Upper lobe of right lung (tissue), 1 donor: ENCODE measurements around the gene PIK3AP1. TPM values are rescaled to one million over a fixed set of nuclear protein-coding genes. Genes with fewer than 3 reads are reported as not detected.
"Not testable (repeated sequence)": the region's sequence is repeated elsewhere in the genome, so short reads cannot be mapped to it uniquely, and the experiment has no call there.

Experiments
- ATAC-seq: fragments of 200-7000 bp; cut with Tn5 transposase; one replicate; pipeline ENCODE4 v1.9.1; 2020; ENCODE audit warnings: mild to moderate bottlenecking, moderate library complexity
- DNase-seq: peaks from one replicate; pipeline ENCODE4 v3.0.0-alpha.2; 2020
- H3K27ac ChIP-seq: fragments of 200-600 bp; one replicate; pipeline ENCODE4 v1.8.0; 2022
- H3K27me3 ChIP-seq: fragments of 200-600 bp; one replicate; pipeline ENCODE4 v1.8.0; 2022; ENCODE audit warnings: mild to moderate bottlenecking
- H3K36me3 ChIP-seq: fragments of 200-600 bp; one replicate; pipeline ENCODE4 v1.8.0; 2022
- H3K4me1 ChIP-seq: fragments of 200-600 bp; one replicate; pipeline ENCODE4 v1.8.0; 2022
- H3K4me3 ChIP-seq: fragments of 200-600 bp; one replicate; pipeline ENCODE4 v1.8.0; 2022; ENCODE audit warnings: mild to moderate bottlenecking
- H3K9me3 ChIP-seq: fragments of 200-600 bp; one replicate; pipeline ENCODE4 v1.8.0; 2022
- CTCF ChIP-seq: fragments of 200-600 bp; IDR thresholded peaks from one replicate; pipeline ENCODE4 v1.8.0; 2022; ENCODE audit warnings: antibody characterized with exemption
- intact Hi-C: fragments of 100-400 bp; cut with DNase I; formaldehyde crosslinking; loops from one replicate; pipeline ENCODE4 v1.11.0; 2022
- total RNA-seq: library from RNA; stranded (reverse); fragmentation: NEBNext Ultra II Directional; extraction: Animal tissue kit (Norgen Biotek cat#: 25700); gene quantifications from one replicate; pipeline ENCODE4 v1.2.1, GENCODE V29; 2021
- donor health status: DM: no; HTN: yes; CAD: no; lungs with severe emphysema.

Gene PIK3AP1
- total RNA-seq, 1 donor from 2014 or later = 65.2 TPM

GRCh38 chr10:96560966-96561887 lies 159.1 kb downstream of the PIK3AP1 start:
- Histone ChIP-seq H3K9me3 (no peaks in the 10 kb centered on the region), H3K4me1 (no peaks in the 10 kb centered on the region), H3K27ac (no peak overlapping the region), H3K27me3 (no peaks in the 10 kb centered on the region), H3K36me3 (peaks cover 58% of the 10 kb centered on the region), H3K4me3 (no peak overlapping the region)
- intact Hi-C loops = no loop called here
- DNase-seq (no peak), ATAC-seq (no peak)
- TF ChIP-seq CTCF = no peak

DNA sequence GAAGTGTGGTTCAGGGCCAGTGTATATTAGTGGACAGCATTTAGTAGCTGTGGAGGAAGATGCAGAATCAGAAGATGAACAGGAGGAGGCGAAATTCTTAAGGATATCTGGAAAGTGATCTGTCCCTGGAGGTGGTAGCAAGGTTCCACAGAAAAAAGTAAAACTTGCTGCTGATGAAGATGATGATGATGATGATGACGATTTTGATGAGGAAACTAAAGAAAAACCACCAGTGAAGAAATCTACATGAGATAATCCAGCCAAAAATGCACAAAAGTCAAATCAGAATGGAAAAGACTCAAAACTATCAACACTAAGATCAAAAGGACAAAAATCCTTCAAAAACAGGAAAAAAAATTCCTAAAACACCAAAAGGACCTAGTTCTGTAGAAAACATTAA lies 159.8 kb downstream of the PIK3AP1 start:
- intact Hi-C loops = no loop called here

DNA sequence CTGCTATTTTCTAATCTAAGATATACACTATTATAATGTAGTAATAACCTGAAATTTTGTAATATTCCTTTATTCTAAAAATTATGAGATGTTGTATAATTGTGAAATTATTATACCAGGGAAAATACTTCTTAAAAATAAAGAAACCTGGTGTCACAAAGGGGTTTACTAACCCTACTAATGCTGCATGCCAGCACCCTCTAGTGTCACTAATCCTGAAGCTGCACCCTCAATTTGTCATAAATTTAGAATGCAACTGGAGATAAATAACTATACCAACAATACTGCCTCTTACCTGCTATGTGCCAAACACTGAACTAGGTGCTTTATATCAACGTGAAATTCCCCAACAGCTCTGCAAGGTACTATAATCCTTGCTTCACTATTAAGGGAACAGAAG lies 164.3 kb downstream of the PIK3AP1 start:
- intact Hi-C loops = no loop called here
- Histone ChIP-seq H3K4me1 (no peaks in the 10 kb centered on the region), H3K4me3 (no peak overlapping the region), H3K27ac (no peak overlapping the region), H3K27me3 (no peaks in the 10 kb centered on the region), H3K9me3 (no peaks in the 10 kb centered on the region), H3K36me3 (peaks cover 64% of the 10 kb centered on the region)
- DNase-seq (no peak), ATAC-seq (no peak)
- TF ChIP-seq CTCF = peak; percentile 31

More for the DNA sequence above, 159.8 kb downstream of the PIK3AP1 start:
- Histone ChIP-seq H3K27ac (no peak overlapping the region), H3K9me3 (no peaks in the 10 kb centered on the region), H3K4me1 (no peaks in the 10 kb centered on the region), H3K27me3 (no peaks in the 10 kb centered on the region), H3K4me3 (no peak overlapping the region), H3K36me3 (peaks cover 58% of the 10 kb centered on the region)
- no peak for TF ChIP-seq CTCF
- DNase-seq (no peak), ATAC-seq (no peak)

- Histone ChIP-seq H3K27me3 (no peaks in the 10 kb centered on the region), H3K36me3 (peaks cover 64% of the 10 kb centered on the region), H3K9me3 (no peaks in the 10 kb centered on the region), H3K27ac (no peak overlapping the region), H3K4me1 (no peaks in the 10 kb centered on the region), H3K4me3 (no peak overlapping the region)
- ATAC-seq = no peak
- DNase-seq = no peak
- intact Hi-C loops = no loop called here
- TF ChIP-seq CTCF = no peak
Measured at GRCh38 chr10:96555330-96555729, 165.0 kb downstream of the PIK3AP1 start.

DNA sequence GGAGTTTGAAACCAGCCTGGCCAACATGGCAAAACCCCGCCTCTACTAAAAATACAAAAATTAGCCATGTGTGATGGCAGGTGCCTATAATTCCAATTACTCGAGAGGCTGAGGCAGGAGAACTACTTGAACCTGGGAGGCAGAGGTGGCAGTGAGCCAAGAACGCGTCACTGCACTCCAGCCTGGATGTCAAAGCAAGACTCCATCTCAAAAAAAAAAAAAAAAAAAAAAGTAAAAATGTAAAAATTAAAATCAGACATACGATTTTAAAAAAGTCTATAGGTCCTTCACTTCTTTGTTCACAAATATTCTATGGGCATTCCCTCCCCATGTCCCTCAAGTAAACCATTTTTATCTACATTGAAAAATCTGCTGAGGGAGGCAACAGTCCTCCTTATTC lies 171.7 kb downstream of the PIK3AP1 start:
- H3K36me3 ChIP-seq = peaks cover 79% of the 10 kb centered on the region
- no peak for ATAC-seq
- H3K27ac ChIP-seq = no peak overlapping the region
- H3K27me3 ChIP-seq = no peaks in the 10 kb centered on the region
- no peaks in the 10 kb centered on the region for H3K9me3 ChIP-seq
- no peak overlapping the region for H3K4me3 ChIP-seq
- intact Hi-C loops = no loop called here
- TF ChIP-seq CTCF = no peak
- no peaks in the 10 kb centered on the region for H3K4me1 ChIP-seq
- DNase-seq = no peak

- ATAC-seq, H3K27ac ChIP-seq, H3K4me3 ChIP-seq, H3K4me1 ChIP-seq, DNase-seq, H3K9me3 ChIP-seq, H3K27me3 ChIP-seq, intact Hi-C loops: not testable (repeated sequence)
- H3K36me3 ChIP-seq = peaks cover 73% of the 10 kb centered on the region
Measured at GRCh38 chr10:96545558-96545957, 174.8 kb downstream of the PIK3AP1 start.

Other genes with a start within 250 kb of the PIK3AP1 start
- gene TLL2, start 206.6 kb downstream of the PIK3AP1 start, total RNA-seq = not detected
- 123 TPM for gene TM9SF3, start 133.5 kb downstream of the PIK3AP1 start, total RNA-seq
- gene LCOR, start 111.8 kb upstream of the PIK3AP1 start, total RNA-seq = 39.5 TPM